ENCODE results near the gene ACOXL.

DNA sequence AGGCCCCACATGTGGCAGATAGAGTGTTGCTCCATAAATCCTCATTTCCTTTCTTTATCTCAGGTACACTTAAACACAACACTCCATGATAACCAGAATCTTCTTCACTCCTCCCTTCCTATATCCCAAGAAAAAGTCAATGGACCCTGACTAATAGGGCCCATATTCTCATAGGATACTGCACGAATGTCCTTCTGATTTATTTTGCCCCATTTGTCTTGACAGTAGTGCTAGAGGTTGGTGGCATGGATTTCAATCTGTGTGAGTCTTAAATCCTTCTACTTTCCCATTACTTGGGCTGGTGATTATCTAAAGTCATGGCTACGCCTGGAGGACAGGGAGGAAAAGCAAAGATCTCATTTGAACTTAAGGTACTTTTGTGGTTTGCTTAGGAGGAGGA, 156.0 kb downstream of the ACOXL start:
- TF ChIP-seq POLR2AphosphoS5 (IDR thresholded peaks at IDR 0.05; ENCODE audit: low read depth, low read length), result no peak
- TF ChIP-seq POU2F2 (IDR thresholded peaks at IDR 0.05; ENCODE audit: low read depth, low read length), result no peak
- no peak for TF ChIP-seq POLR2A (IDR thresholded peaks at IDR 0.05; ENCODE audit: low read depth, low read length)
